HEK293 (cell line): Measurements from ENCODE around the gene PTPRA.

Source experiments
- CTCF ChIA-PET: fragments of 350-600 bp; formaldehyde crosslinking; extraction: SDS; loops from one replicate; lab custom pipeline; 2021; ENCODE audit warnings: antibody characterized with exemption; lab: Yijun Ruan, JAX
- POLR2A ChIA-PET: fragments of 300-600 bp; formaldehyde crosslinking; extraction: SDS; loops from one replicate; lab custom pipeline; 2020; ENCODE audit warnings: antibody characterized with exemption, inconsistent platforms; lab: Yijun Ruan, JAX
- H3K27ac ChIP-seq: fragments of 200-500 bp; sonication (Bioruptor generic); 2 replicates; pipeline ENCODE4 v1.5.1; 2014; ENCODE audit warnings: low read depth, low read length, control low read depth, inconsistent platforms; ENCODE audit errors: extremely low read depth
- H3K36me3 ChIP-seq, 2 experiments: fragments of 200-500 bp in 1 of 2; sonication (Bioruptor generic) in 1 of 2; 1 replicate in 1 of 2; 2 replicates in 1 of 2; pipeline ENCODE4 v1.5.1; 2014 to 2017; ENCODE audit warnings: inconsistent platforms in 2 of 2, low read length in 2 of 2; ENCODE audit not compliant: control insufficient read depth in 2 of 2, insufficient read depth in 1 of 2
- H3K4me1 ChIP-seq: fragments of 200-500 bp; sonication (Bioruptor generic); 2 replicates; pipeline ENCODE4 v1.5.1; 2014; ENCODE audit warnings: mild to moderate bottlenecking, low read length, inconsistent platforms; ENCODE audit not compliant: control insufficient read depth, insufficient read depth
- H3K4me3 ChIP-seq: 2 replicates; pipeline ENCODE4 v1.5.1; 2011; ENCODE audit warnings: low read depth, mild to moderate bottlenecking, control low read depth, low read length, moderate library complexity
- H3K9me3 ChIP-seq: fragments of 200-500 bp; sonication (Bioruptor generic); 2 replicates; pipeline ENCODE4 v1.5.1; 2014; ENCODE audit warnings: low read depth, low read length, inconsistent platforms; ENCODE audit not compliant: control insufficient read depth, insufficient read depth
- GFI1B ChIP-seq: fragments of 450-650 bp; formaldehyde crosslinking; IDR thresholded peaks from 2 replicates; pipeline ENCODE4 v1.5.1; 2016; ENCODE audit warnings: missing biosample characterization, missing genetic modification characterization
- GLIS1 ChIP-seq: fragments of 450-650 bp; formaldehyde crosslinking; IDR thresholded peaks from 2 replicates; pipeline ENCODE4 v1.5.1; 2016; ENCODE audit warnings: missing biosample characterization, missing genetic modification characterization
- KLF1 ChIP-seq: fragments of 450-650 bp; formaldehyde crosslinking; IDR thresholded peaks from 2 replicates; pipeline ENCODE4 v1.5.1; 2016; ENCODE audit warnings: missing biosample characterization, missing genetic modification characterization
- KLF16 ChIP-seq: fragments of 450-650 bp; formaldehyde crosslinking; IDR thresholded peaks from 2 replicates; pipeline ENCODE4 v1.5.1; 2017; ENCODE audit warnings: missing biosample characterization, missing genetic modification characterization
- PRDM1 ChIP-seq: fragments of 450-650 bp; formaldehyde crosslinking; IDR thresholded peaks from 2 replicates; pipeline ENCODE4; 2016; ENCODE audit warnings: missing biosample characterization, missing genetic modification characterization
- RBAK ChIP-seq: fragments of 450-650 bp; formaldehyde crosslinking; IDR thresholded peaks from 2 replicates; pipeline ENCODE4 v1.5.1; 2016; ENCODE audit warnings: missing biosample characterization, missing genetic modification characterization
- SCRT2 ChIP-seq: fragments of 450-650 bp; formaldehyde crosslinking; IDR thresholded peaks from 2 replicates; pipeline ENCODE4 v1.5.1; 2016; ENCODE audit warnings: missing biosample characterization, missing genetic modification characterization
- SETDB1 ChIP-seq: IDR thresholded peaks from one replicate; pipeline ENCODE4 v1.6.1; 2017; ENCODE audit warnings: mild to moderate bottlenecking, low read length, moderate library complexity, mixed read lengths; ENCODE audit not compliant: insufficient read length
- ZFHX2 ChIP-seq: fragments of 450-650 bp; formaldehyde crosslinking; conservative IDR thresholded peaks from 2 replicates; pipeline ENCODE4 v1.5.1; 2016; ENCODE audit warnings: missing biosample characterization, missing genetic modification characterization
- ZFP37 ChIP-seq: fragments of 450-650 bp; formaldehyde crosslinking; IDR thresholded peaks from 2 replicates; pipeline ENCODE4 v1.5.1; 2016; ENCODE audit warnings: missing biosample characterization, missing genetic modification characterization
- ZNF121 ChIP-seq: fragments of 450-650 bp; formaldehyde crosslinking; IDR thresholded peaks from 2 replicates; pipeline ENCODE4 v1.5.1; 2016; ENCODE audit warnings: missing biosample characterization, missing genetic modification characterization
- ZNF132 ChIP-seq: fragments of 450-650 bp; formaldehyde crosslinking; IDR thresholded peaks from 2 replicates; pipeline ENCODE4 v1.5.1; 2017; ENCODE audit warnings: missing biosample characterization, missing genetic modification characterization, borderline replicate concordance
- ZNF157 ChIP-seq: fragments of 450-650 bp; formaldehyde crosslinking; IDR thresholded peaks from 2 replicates; pipeline ENCODE4 v1.5.1; 2016; ENCODE audit warnings: missing biosample characterization, missing genetic modification characterization
- ZNF16 ChIP-seq: fragments of 450-650 bp; formaldehyde crosslinking; IDR thresholded peaks from 2 replicates; pipeline ENCODE4 v1.5.1; 2016; ENCODE audit warnings: low read depth, missing biosample characterization, missing genetic modification characterization
- ZNF175 ChIP-seq: fragments of 450-650 bp; formaldehyde crosslinking; IDR thresholded peaks from 2 replicates; pipeline ENCODE4 v1.5.1; 2016; ENCODE audit warnings: missing biosample characterization, missing genetic modification characterization
- ZNF19 ChIP-seq: fragments of 450-650 bp; formaldehyde crosslinking; IDR thresholded peaks from 2 replicates; pipeline ENCODE4; 2016; ENCODE audit warnings: missing biosample characterization, missing genetic modification characterization, low read depth
- ZNF221 ChIP-seq: fragments of 450-650 bp; formaldehyde crosslinking; IDR thresholded peaks from 2 replicates; pipeline ENCODE4 v1.5.1; 2017; ENCODE audit warnings: missing biosample characterization, missing genetic modification characterization, borderline replicate concordance
- ZNF223 ChIP-seq: fragments of 450-650 bp; formaldehyde crosslinking; IDR thresholded peaks from 2 replicates; pipeline ENCODE4 v1.5.1; 2016; ENCODE audit warnings: missing biosample characterization, missing genetic modification characterization
- ZNF311 ChIP-seq: fragments of 450-650 bp; formaldehyde crosslinking; IDR thresholded peaks from 2 replicates; pipeline ENCODE4 v1.5.1; 2017; ENCODE audit warnings: missing biosample characterization, missing genetic modification characterization, borderline replicate concordance
- ZNF341 ChIP-seq: fragments of 450-650 bp; formaldehyde crosslinking; IDR thresholded peaks from 2 replicates; pipeline ENCODE4; 2016; ENCODE audit warnings: low read depth, missing biosample characterization, missing genetic modification characterization
- ZNF549 ChIP-seq: fragments of 450-650 bp; IDR thresholded peaks from 2 replicates; pipeline ENCODE4 v1.5.1; 2018; ENCODE audit warnings: missing biosample characterization, missing genetic modification characterization, mild to moderate bottlenecking, inconsistent platforms, moderate library complexity
- ZNF560 ChIP-seq: fragments of 450-650 bp; formaldehyde crosslinking; IDR thresholded peaks from 2 replicates; pipeline ENCODE4 v1.5.1; 2017; ENCODE audit warnings: missing biosample characterization, missing genetic modification characterization, borderline replicate concordance
- ZNF585B ChIP-seq: fragments of 450-650 bp; formaldehyde crosslinking; IDR thresholded peaks from 2 replicates; pipeline ENCODE4 v1.5.1; 2016; ENCODE audit warnings: missing biosample characterization, missing genetic modification characterization
- ZNF624 ChIP-seq: fragments of 450-650 bp; formaldehyde crosslinking; IDR thresholded peaks from 2 replicates; pipeline ENCODE4 v1.5.1; 2017; ENCODE audit warnings: missing biosample characterization, missing genetic modification characterization
- ZNF664 ChIP-seq: fragments of 450-650 bp; formaldehyde crosslinking; IDR thresholded peaks from 2 replicates; pipeline ENCODE4 v1.5.1; 2016; ENCODE audit warnings: missing biosample characterization, missing genetic modification characterization
- ZNF785 ChIP-seq: fragments of 450-650 bp; formaldehyde crosslinking; IDR thresholded peaks from 2 replicates; pipeline ENCODE4 v1.5.1; 2016; ENCODE audit warnings: missing biosample characterization, missing genetic modification characterization
- ZNF830 ChIP-seq: fragments of 450-650 bp; IDR thresholded peaks from 2 replicates; pipeline ENCODE4 v1.5.0; 2018; ENCODE audit warnings: missing biosample characterization, missing genetic modification characterization, low read depth, mild to moderate bottlenecking, moderate library complexity
- TF ChIP-seq, protein P1 (sequence below): fragments of 450-650 bp; formaldehyde crosslinking; IDR thresholded peaks from 2 replicates; pipeline ENCODE4 v1.5.1; 2016; ENCODE audit warnings: missing biosample characterization, missing genetic modification characterization
- TF ChIP-seq, protein P2 (sequence below): fragments of 450-650 bp; formaldehyde crosslinking; IDR thresholded peaks from 2 replicates; pipeline ENCODE4 v1.5.1; 2017; ENCODE audit warnings: missing biosample characterization, missing genetic modification characterization
- TF ChIP-seq, protein P3 (sequence below): fragments of 450-650 bp; formaldehyde crosslinking; IDR thresholded peaks from 2 replicates; pipeline ENCODE4 v1.5.1; 2016; ENCODE audit warnings: missing biosample characterization, missing genetic modification characterization, borderline replicate concordance

Gene PTPRA

GRCh38 chr20:2983508-2983907 is 110.2 kb downstream of the PTPRA start:
- H3K9me3 ChIP-seq = no peaks in the 10 kb centered on the region
- H3K4me1 ChIP-seq = peaks cover 7% of the 10 kb centered on the region
- POLR2A ChIA-PET = no interaction called here
- H3K4me3 ChIP-seq = no peak overlapping the region
- H3K27ac ChIP-seq = no peak overlapping the region
- CTCF ChIA-PET = interaction anchor here (0.5 to 0.8 kb wide), 4 partner anchors 17 to 309 kb away, joined by 4 to 6 read pairs (median 4); no protein-coding TSS in a partner anchor
- H3K36me3 ChIP-seq = peaks cover 15 to 40% of the 10 kb centered on the region in 2 experiments
- TF ChIP-seq ZNF341 (tag by site-specific recombination) (no peak), GFI1B (tag by site-specific recombination) (no peak), ZNF549 (tag by site-specific recombination) (no peak), ZNF223 (tag by site-specific recombination) (no peak), ZNF830 (tag by site-specific recombination) (no peak), ZNF132 (tag by site-specific recombination) (no peak), ZNF175 (tag by site-specific recombination) (no peak), ZFP37 (no peak), SETDB1 (no peak), KLF16 (no peak), ZNF664 (tag by site-specific recombination) (no peak), ZNF221 (tag by site-specific recombination) (no peak), ZNF785 (tag by site-specific recombination) (no peak), RBAK (tag by site-specific recombination) (no peak), ZNF121 (tag by site-specific recombination) (no peak), ZNF624 (tag by site-specific recombination) (no peak), ZNF585B (no peak)
- TF ChIP-seq, protein P1, sequence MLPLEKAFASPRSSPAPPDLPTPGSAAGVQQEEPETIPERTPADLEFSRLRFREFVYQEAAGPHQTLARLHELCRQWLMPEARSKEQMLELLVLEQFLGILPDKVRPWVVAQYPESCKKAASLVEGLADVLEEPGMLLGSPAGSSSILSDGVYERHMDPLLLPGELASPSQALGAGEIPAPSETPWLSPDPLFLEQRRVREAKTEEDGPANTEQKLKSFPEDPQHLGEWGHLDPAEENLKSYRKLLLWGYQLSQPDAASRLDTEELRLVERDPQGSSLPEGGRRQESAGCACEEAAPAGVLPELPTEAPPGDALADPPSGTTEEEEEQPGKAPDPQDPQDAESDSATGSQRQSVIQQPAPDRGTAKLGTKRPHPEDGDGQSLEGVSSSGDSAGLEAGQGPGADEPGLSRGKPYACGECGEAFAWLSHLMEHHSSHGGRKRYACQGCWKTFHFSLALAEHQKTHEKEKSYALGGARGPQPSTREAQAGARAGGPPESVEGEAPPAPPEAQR (tag by site-specific recombination) = no peak
- TF ChIP-seq, protein P2, sequence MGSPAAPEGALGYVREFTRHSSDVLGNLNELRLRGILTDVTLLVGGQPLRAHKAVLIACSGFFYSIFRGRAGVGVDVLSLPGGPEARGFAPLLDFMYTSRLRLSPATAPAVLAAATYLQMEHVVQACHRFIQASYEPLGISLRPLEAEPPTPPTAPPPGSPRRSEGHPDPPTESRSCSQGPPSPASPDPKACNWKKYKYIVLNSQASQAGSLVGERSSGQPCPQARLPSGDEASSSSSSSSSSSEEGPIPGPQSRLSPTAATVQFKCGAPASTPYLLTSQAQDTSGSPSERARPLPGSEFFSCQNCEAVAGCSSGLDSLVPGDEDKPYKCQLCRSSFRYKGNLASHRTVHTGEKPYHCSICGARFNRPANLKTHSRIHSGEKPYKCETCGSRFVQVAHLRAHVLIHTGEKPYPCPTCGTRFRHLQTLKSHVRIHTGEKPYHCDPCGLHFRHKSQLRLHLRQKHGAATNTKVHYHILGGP (tag by site-specific recombination) = no peak

GRCh38 chr20:2984028-2984501 is 110.8 kb downstream of the PTPRA start:
- CTCF ChIA-PET = interaction anchor here (0.5 to 1.2 kb wide), 4 partner anchors 17 to 310 kb away, joined by 4 to 7 read pairs (median 6); no protein-coding TSS in a partner anchor
- peaks cover 20 to 46% of the 10 kb centered on the region in 2 experiments for H3K36me3 ChIP-seq
- H3K27ac ChIP-seq = no peak overlapping the region
- H3K9me3 ChIP-seq = no peaks in the 10 kb centered on the region
- TF ChIP-seq ZNF175 (tag by site-specific recombination) = no peak
- TF ChIP-seq ZNF560 = no peak
- TF ChIP-seq ZFHX2 = no peak
- TF ChIP-seq ZNF19 (tag by site-specific recombination) = no peak
- TF ChIP-seq KLF1 (tag by site-specific recombination) = no peak
- TF ChIP-seq SCRT2 (tag by site-specific recombination) = no peak
- TF ChIP-seq KLF16 = no peak
- TF ChIP-seq PRDM1 (tag by site-specific recombination) = no peak
- TF ChIP-seq GLIS1 (tag by site-specific recombination) = no peak
- no peak for TF ChIP-seq ZNF16
- TF ChIP-seq ZNF157 (tag by site-specific recombination) = no peak
- TF ChIP-seq ZNF311 (tag by site-specific recombination) = no peak
- TF ChIP-seq, protein P3, sequence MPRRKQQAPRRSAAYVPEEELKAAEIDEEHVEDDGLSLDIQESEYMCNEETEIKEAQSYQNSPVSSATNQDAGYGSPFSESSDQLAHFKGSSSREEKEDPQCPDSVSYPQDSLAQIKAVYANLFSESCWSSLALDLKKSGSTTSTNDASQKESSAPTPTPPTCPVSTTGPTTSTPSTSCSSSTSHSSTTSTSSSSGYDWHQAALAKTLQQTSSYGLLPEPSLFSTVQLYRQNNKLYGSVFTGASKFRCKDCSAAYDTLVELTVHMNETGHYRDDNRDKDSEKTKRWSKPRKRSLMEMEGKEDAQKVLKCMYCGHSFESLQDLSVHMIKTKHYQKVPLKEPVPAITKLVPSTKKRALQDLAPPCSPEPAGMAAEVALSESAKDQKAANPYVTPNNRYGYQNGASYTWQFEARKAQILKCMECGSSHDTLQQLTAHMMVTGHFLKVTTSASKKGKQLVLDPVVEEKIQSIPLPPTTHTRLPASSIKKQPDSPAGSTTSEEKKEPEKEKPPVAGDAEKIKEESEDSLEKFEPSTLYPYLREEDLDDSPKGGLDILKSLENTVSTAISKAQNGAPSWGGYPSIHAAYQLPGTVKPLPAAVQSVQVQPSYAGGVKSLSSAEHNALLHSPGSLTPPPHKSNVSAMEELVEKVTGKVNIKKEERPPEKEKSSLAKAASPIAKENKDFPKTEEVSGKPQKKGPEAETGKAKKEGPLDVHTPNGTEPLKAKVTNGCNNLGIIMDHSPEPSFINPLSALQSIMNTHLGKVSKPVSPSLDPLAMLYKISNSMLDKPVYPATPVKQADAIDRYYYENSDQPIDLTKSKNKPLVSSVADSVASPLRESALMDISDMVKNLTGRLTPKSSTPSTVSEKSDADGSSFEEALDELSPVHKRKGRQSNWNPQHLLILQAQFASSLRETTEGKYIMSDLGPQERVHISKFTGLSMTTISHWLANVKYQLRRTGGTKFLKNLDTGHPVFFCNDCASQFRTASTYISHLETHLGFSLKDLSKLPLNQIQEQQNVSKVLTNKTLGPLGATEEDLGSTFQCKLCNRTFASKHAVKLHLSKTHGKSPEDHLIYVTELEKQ (tag by site-specific recombination) = no peak
- TF ChIP-seq, all 188 proteins: peak for 0
- H3K4me1 ChIP-seq = peaks cover 7% of the 10 kb centered on the region
- POLR2A ChIA-PET = no interaction called here
- no peak overlapping the region for H3K4me3 ChIP-seq
